HepG2 (cell line): ENCODE measurements around the gene PFN2. TPM values are rescaled to one million over a fixed set of nuclear protein-coding genes. Genes with fewer than 3 reads are reported as not detected.

Source experiments
- ARNTL ChIP-seq: sonication (generic); formaldehyde crosslinking; IDR thresholded peaks from 2 replicates; pipeline ENCODE4 v1.4.0; 2020; ENCODE audit warnings: mild to moderate bottlenecking, missing genetic modification reagents
- CREBL2 ChIP-seq: sonication (generic); formaldehyde crosslinking; IDR thresholded peaks from 2 replicates; pipeline ENCODE4 v1.8.1; 2023; ENCODE audit warnings: missing genetic modification reagents, mild to moderate bottlenecking, borderline replicate concordance
- DBP ChIP-seq: sonication (generic); formaldehyde crosslinking; IDR thresholded peaks from 2 replicates; pipeline ENCODE4 v1.4.0; 2020; ENCODE audit warnings: missing genetic modification reagents; ENCODE audit errors: not compliant biosample characterization
- GPBP1L1 ChIP-seq: sonication (generic); formaldehyde crosslinking; IDR thresholded peaks from 2 replicates; pipeline ENCODE4 v1.5.0; 2020; ENCODE audit warnings: mild to moderate bottlenecking, missing genetic modification reagents
- MATR3 ChIP-seq: sonication (generic); formaldehyde crosslinking; IDR thresholded peaks from 2 replicates; pipeline ENCODE4 v1.4.0; 2020; ENCODE audit warnings: missing genetic modification reagents
- MZF1 ChIP-seq: sonication (generic); formaldehyde crosslinking; IDR thresholded peaks from 2 replicates; pipeline ENCODE4 v1.8.1; 2023; ENCODE audit warnings: mild to moderate bottlenecking, missing genetic modification reagents, borderline replicate concordance
- NFE2 ChIP-seq: sonication (generic); formaldehyde crosslinking; IDR thresholded peaks from 2 replicates; pipeline ENCODE4 v1.4.0; 2020; ENCODE audit warnings: missing genetic modification reagents
- REPIN1 ChIP-seq: sonication (generic); formaldehyde crosslinking; IDR thresholded peaks from 2 replicates; pipeline ENCODE4 v1.8.0; 2022; ENCODE audit warnings: missing genetic modification reagents, low read depth, mild to moderate bottlenecking, borderline replicate concordance
- SNAPC5 ChIP-seq: sonication (generic); formaldehyde crosslinking; IDR thresholded peaks from 2 replicates; pipeline ENCODE4 v1.8.1; 2023; ENCODE audit warnings: mild to moderate bottlenecking, missing genetic modification reagents, borderline replicate concordance
- SP1 ChIP-seq, 2 experiments: fragments of 450-650 bp in 1 of 2; sonication (generic) in 1 of 2; formaldehyde crosslinking in 1 of 2; IDR thresholded peaks; 2 replicates each; pipeline versions ENCODE4 v1.4.0 to v1.6.1; 2016 to 2020; ENCODE audit warnings: missing genetic modification reagents in 1 of 2
- TEAD3 ChIP-seq: optimal IDR thresholded peaks from 2 replicates; pipeline ENCODE3; 2016; ENCODE audit warnings: borderline replicate concordance
- ZMAT3 ChIP-seq: sonication (generic); formaldehyde crosslinking; conservative IDR thresholded peaks from 2 replicates; pipeline ENCODE4 v1.7.0; 2021; ENCODE audit warnings: missing genetic modification reagents
- ZNF317 ChIP-seq: sonication (generic); formaldehyde crosslinking; IDR thresholded peaks from 2 replicates; pipeline ENCODE4 v1.5.0; 2020; ENCODE audit warnings: mild to moderate bottlenecking, missing genetic modification reagents
- ZNF343 ChIP-seq: sonication (generic); formaldehyde crosslinking; IDR thresholded peaks from 2 replicates; pipeline ENCODE4 v1.4.0; 2020; ENCODE audit warnings: mild to moderate bottlenecking, missing genetic modification reagents
- ZNF468 ChIP-seq: sonication (generic); formaldehyde crosslinking; IDR thresholded peaks from 2 replicates; pipeline ENCODE4 v1.8.0; 2022; ENCODE audit warnings: mild to moderate bottlenecking, moderate library complexity, missing genetic modification reagents
- ZNF549 ChIP-seq: sonication (generic); formaldehyde crosslinking; IDR thresholded peaks from 2 replicates; pipeline ENCODE4 v1.5.0; 2020; ENCODE audit warnings: missing genetic modification reagents
- ZNF652 ChIP-seq: IDR thresholded peaks from 2 replicates; pipeline ENCODE4 v1.6.1; 2016; ENCODE audit warnings: low read depth, borderline replicate concordance
- ZNF850 ChIP-seq: sonication (generic); formaldehyde crosslinking; conservative IDR thresholded peaks from 2 replicates; pipeline ENCODE4 v1.9.0; 2021; ENCODE audit warnings: mild to moderate bottlenecking, missing genetic modification reagents
- polyA plus RNA-seq, 8 experiments: library from polyadenylated mRNA; depleted of rRNA in 3 of 8; stranded (reverse) in 7 of 8; unstranded in 1 of 8; fragments of >200 nt; fragmentation: Illumina TruSeq in 4 of 8; extraction: Trizol in 4 of 8; gene quantifications; 2 replicates each; pipeline versions ENCODE4 v1.2.1 to v1.2.3, GENCODE V29; 2011 to 2016; ENCODE audit warnings: low read depth in 4 of 8, missing spikeins in 1 of 8, mixed read lengths in 1 of 8; ENCODE audit not compliant: insufficient read depth in 1 of 8
- total RNA-seq, 5 experiments: library from RNA; depleted of rRNA; stranded (reverse); fragments of >200 nt; fragmentation: Illumina TruSeq; extraction: Trizol; gene quantifications; 2 replicates each; pipeline ENCODE4 v1.2.3, GENCODE V29; 2016; ENCODE audit warnings: low read depth in 1 of 5
- TF ChIP-seq, protein P1 (sequence below), 2 experiments: sonication (generic) in 1 of 2; formaldehyde crosslinking in 1 of 2; IDR thresholded peaks; 2 replicates each; pipeline versions ENCODE4 v1.6.1 to v1.9.0; 2014 to 2022; ENCODE audit warnings: antibody characterized with exemption in 1 of 2, borderline replicate concordance in 1 of 2, inconsistent platforms in 1 of 2, low read depth in 1 of 2, missing genetic modification reagents in 1 of 2

Gene PFN2
- total and polyA plus RNA-seq, 2 of the 13 experiments (the other 11 are each of a cell fraction or from before 2014, with no cell fraction given) = 57.3 to 150 TPM

GRCh38 chr3:149970716-149971402 lies at the start of gene PFN2 (continued):
- TF ChIP-seq ZNF652 (CRISPR knock-in tag) = no peak
- TF ChIP-seq TEAD3 = peak; percentile 36
- peak; percentile 72 for TF ChIP-seq REPIN1 (CRISPR knock-in tag)
- TF ChIP-seq ZNF850 (CRISPR knock-in tag) = no peak
- TF ChIP-seq DBP (CRISPR knock-in tag) = no peak
- peak; percentile 78 for TF ChIP-seq ARNTL
- no peak for TF ChIP-seq GPBP1L1
- TF ChIP-seq ZNF343 = 0 out of 2 replicates have a peak, but pooled peaks have one; percentile 50
- TF ChIP-seq MZF1 = no peak
- no peak for TF ChIP-seq ZNF549 (CRISPR knock-in tag)
- no peak for TF ChIP-seq MATR3 (CRISPR knock-in tag)
- no peak for TF ChIP-seq SP1 (IDR thresholded peaks at IDR 0.05)
- TF ChIP-seq SP1 (CRISPR knock-in tag; IDR thresholded peaks at IDR 0.05) = 0 out of 2 replicates have a peak, but pooled peaks have one; percentile 60
- TF ChIP-seq, protein P1, sequence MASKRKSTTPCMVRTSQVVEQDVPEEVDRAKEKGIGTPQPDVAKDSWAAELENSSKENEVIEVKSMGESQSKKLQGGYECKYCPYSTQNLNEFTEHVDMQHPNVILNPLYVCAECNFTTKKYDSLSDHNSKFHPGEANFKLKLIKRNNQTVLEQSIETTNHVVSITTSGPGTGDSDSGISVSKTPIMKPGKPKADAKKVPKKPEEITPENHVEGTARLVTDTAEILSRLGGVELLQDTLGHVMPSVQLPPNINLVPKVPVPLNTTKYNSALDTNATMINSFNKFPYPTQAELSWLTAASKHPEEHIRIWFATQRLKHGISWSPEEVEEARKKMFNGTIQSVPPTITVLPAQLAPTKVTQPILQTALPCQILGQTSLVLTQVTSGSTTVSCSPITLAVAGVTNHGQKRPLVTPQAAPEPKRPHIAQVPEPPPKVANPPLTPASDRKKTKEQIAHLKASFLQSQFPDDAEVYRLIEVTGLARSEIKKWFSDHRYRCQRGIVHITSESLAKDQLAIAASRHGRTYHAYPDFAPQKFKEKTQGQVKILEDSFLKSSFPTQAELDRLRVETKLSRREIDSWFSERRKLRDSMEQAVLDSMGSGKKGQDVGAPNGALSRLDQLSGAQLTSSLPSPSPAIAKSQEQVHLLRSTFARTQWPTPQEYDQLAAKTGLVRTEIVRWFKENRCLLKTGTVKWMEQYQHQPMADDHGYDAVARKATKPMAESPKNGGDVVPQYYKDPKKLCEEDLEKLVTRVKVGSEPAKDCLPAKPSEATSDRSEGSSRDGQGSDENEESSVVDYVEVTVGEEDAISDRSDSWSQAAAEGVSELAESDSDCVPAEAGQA (IDR thresholded peaks at IDR 0.05; ENCODE audit: low read depth) = no peak
- TF ChIP-seq, protein P1 (CRISPR knock-in tag; IDR thresholded peaks at IDR 0.05; ENCODE audit: borderline replicate concordance) = peak; percentile 32; the same call in 1 of the 2 replicates
- TF ChIP-seq SNAPC5 (CRISPR knock-in tag) = peak; percentile 58; the same call in 1 of the 2 replicates
- TF ChIP-seq CREBL2 (CRISPR knock-in tag) = no peak; the same call in 1 of the 2 replicates
- TF ChIP-seq ZNF468 (CRISPR knock-in tag) = 0 out of 2 replicates have a peak, but pooled peaks have one; percentile 73
- no peak for TF ChIP-seq ZNF317
- no peak for TF ChIP-seq NFE2
- TF ChIP-seq ZMAT3 (CRISPR knock-in tag) = peak; percentile 91; the same call in 1 of the 2 replicates
